IPS DF 19.7 (cell line): ENCODE data around the gene TSPAN9.

Experiments
- DNase-seq: peaks from one replicate; pipeline ENCODE4 v3.0.0-alpha.2; 2013; ENCODE audit warnings: low read depth, low spot score

TSPAN9 gene

GRCh38 chr12:3187846-3188770, 110.9 kb downstream of the TSPAN9 start:
- no peak for DNase-seq

- DNase-seq = no peak
Observed at GRCh38 chr12:3189282-3189681, 112.1 kb downstream of the TSPAN9 start.

GRCh38 chr12:3190101-3190500, 112.9 kb downstream of the TSPAN9 start:
- no peak for DNase-seq

GRCh38 chr12:3191450-3191849, 114.3 kb downstream of the TSPAN9 start:
- DNase-seq = no peak

- no peak for DNase-seq
Observed at GRCh38 chr12:3192221-3192620, 115.0 kb downstream of the TSPAN9 start.

GRCh38 chr12:3193131-3193530, 116.0 kb downstream of the TSPAN9 start:
- no peak for DNase-seq

GRCh38 chr12:3193755-3194154, 116.6 kb downstream of the TSPAN9 start:
- DNase-seq = no peak

- DNase-seq = no peak
Observed at GRCh38 chr12:3195337-3195736, 118.2 kb downstream of the TSPAN9 start.

GRCh38 chr12:3195859-3196483, 118.8 kb downstream of the TSPAN9 start:
- no peak for DNase-seq

GRCh38 chr12:3196488-3196887, 119.3 kb downstream of the TSPAN9 start:
- no peak for DNase-seq

- DNase-seq = no peak
Observed at GRCh38 chr12:3197131-3197818, 120.1 kb downstream of the TSPAN9 start.

GRCh38 chr12:3199551-3200031, 122.4 kb downstream of the TSPAN9 start:
- DNase-seq = no peak

- peak; percentile 63 for DNase-seq
Observed at GRCh38 chr12:3200032-3200617, 122.9 kb downstream of the TSPAN9 start.

- no peak for DNase-seq
Observed at GRCh38 chr12:3200814-3201233, 123.6 kb downstream of the TSPAN9 start.

GRCh38 chr12:3201339-3202051, 124.3 kb downstream of the TSPAN9 start:
- no peak for DNase-seq

GRCh38 chr12:3202096-3202495, 124.9 kb downstream of the TSPAN9 start:
- no peak for DNase-seq

GRCh38 chr12:3202734-3203446, 125.7 kb downstream of the TSPAN9 start:
- no peak for DNase-seq

- DNase-seq = no peak
Observed at GRCh38 chr12:3203713-3204112, 126.5 kb downstream of the TSPAN9 start.

GRCh38 chr12:3204143-3204542, 127.0 kb downstream of the TSPAN9 start:
- DNase-seq = no peak

GRCh38 chr12:3204730-3205531, 127.8 kb downstream of the TSPAN9 start:
- DNase-seq = no peak
